HG02943 (cell line): ENCODE measurements around the gene TEX29.

Experiments
- ATAC-seq: cut with Tn5 transposase; IDR thresholded peaks from one replicate; pipeline ENCODE4 v1.9.1; 2021; ENCODE audit warnings: mild to moderate bottlenecking, low read depth, moderate library complexity; ENCODE audit not compliant: unreplicated experiment

TEX29 gene

GRCh38 chr13:111288276-111288675 is 32.2 kb upstream of the TEX29 start:
- ATAC-seq, result no peak

GRCh38 chr13:111289251-111289650 is 31.2 kb upstream of the TEX29 start:
- no peak for ATAC-seq

DNA sequence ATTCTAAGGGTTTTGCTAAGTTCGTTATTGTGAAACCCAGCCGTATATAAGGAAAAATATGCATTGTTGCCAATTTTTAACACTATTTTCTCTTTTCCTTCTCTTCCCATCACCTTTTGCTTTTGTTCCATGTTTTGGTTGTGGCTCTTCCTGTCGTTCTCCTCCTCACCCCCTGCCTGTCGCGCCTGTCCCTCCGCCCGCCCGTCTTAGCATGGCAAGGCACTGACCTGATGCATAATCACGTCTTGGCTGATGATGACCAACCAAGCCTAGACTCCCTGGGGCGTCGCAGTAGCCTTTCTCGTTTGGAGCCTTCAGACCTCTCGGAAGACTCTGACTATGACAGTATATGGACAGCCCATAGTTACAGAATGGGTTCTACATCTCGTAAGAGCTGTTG is 28.5 kb upstream of the TEX29 start:
- ATAC-seq, result no peak

DNA sequence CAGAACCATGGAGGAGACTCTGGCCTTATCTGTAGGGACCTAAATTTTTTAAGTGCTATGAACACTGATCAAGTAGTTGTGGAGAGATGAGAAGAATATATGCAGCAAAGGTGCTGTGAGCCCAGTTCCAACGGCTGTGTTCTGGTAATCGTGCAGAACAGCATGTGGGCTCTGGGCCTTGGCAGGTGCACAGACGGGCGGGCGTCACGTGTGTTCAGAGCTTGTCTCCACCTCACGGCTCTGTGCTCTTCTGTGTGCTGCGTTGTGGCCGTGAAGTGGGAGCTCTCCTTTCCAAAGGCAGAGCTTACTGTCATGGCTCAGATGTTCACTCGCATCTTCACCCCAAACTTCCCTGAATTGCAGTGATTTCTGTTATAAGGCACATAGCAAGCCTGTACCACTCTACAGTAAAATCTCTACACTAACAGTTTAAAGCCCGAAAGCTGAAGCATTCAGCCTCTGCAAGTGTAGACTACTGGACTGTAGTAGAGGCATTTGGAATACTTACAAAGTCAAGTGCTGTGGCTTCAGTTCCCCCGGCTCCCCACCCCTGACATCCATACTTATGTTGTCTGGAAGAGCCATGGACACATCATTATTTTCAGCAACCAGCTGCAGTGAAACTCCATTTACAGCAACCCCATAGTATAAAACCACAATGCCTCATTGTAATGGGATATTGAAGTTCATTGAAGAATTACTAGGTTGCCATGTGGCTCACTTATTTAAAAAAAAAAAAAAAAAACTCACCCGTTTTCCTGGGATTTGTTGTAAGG is 27.5 kb upstream of the TEX29 start:
- no peak for ATAC-seq

- ATAC-seq, result no peak
Observed at GRCh38 chr13:111295886-111296285, 24.6 kb upstream of the TEX29 start.

GRCh38 chr13:111296417-111296816 is 24.0 kb upstream of the TEX29 start:
- no peak for ATAC-seq

GRCh38 chr13:111298214-111298975 is 22.0 kb upstream of the TEX29 start:
- ATAC-seq, result no peak

DNA sequence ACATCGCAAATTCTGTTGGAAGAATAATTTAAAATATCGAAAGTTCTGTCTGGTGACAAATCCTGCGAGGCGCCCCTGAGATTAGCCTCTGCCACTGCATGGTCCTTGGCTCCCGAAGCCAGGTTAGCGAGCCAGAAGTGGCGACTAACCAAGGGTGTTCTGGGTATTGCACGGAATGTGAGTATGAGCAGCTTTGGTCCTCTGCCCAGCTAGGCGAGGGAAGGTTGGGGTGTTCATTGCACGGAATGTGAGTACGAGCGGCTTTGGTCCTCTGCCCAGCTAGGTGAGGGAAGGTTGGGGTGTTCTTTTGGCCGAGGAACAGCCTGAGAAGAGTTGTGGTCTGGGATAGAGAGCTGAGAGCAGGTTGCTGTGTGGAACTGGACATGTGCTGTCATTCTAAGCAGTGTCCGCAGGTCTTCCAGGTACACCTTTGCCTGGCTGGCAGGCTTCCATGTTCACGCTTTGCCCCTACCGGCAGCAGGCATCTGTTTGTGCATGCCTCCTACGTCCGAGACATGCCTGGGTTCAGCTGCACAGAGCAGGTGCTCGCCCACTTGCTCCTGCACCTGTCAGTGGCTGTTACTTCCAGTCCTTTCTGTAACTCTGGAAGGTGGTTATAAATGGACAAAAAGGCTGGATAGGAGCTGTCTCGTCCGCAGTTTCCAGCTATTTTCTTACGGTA is 18.3 kb upstream of the TEX29 start:
- no peak for ATAC-seq

GRCh38 chr13:111303559-111303958 is 16.9 kb upstream of the TEX29 start:
- no peak for ATAC-seq

GRCh38 chr13:111304041-111304544 is 16.3 kb upstream of the TEX29 start:
- ATAC-seq, result peak; percentile 98

GRCh38 chr13:111304603-111305289 is 15.7 kb upstream of the TEX29 start:
- peak; percentile 41 for ATAC-seq

DNA sequence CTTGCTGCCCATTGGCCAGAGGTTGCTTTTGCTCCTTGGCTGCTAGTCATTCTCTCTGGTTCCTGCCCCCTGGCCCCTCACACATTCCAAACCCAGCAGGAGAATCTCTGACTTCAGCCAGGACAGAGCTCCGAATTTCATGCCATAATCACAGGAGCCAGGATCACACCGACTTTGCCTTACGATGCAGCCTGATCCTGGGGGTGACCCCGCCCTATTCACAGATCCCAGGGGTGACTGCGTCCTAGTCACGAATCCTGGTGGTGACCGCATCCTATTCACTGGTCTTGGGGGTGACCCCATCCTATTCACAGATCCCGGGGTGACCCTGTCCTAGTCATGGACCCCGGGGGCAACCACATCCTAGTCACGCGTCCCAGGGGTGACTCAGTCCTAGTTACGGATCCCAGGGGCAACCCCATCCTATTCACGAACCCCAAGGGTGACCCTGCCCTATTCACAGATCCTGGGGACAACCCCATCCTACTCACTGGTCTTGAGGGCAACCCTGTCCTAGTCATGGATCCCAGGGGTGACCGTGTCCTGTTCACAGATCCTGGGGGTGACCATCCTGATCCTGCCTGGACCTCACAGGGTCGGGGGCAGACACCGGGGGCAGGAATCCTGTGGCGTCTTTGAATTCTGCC is 7.4 kb upstream of the TEX29 start:
- ATAC-seq, result no peak

- no peak for ATAC-seq
Observed at GRCh38 chr13:111313911-111314425, 6.5 kb upstream of the TEX29 start.

DNA sequence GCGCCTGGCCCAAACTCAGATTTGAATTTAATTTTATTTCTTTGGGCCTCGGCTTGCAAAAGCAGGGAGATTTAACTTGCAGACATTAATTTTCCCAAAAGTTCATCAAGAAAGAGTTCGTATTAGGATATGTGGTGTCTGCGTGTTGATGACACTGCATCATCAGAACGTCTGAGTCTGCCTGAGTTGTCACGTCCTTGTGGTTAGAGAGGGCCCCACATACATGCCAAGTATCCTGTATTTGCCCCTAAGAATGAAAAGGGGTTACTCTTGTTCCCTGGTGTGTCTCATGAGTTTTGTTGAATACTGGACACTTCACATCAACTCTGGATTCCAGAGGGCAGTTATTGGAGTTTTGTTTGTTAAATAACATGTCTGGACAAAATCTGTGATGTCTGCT is 5.6 kb upstream of the TEX29 start:
- ATAC-seq, result no peak

DNA sequence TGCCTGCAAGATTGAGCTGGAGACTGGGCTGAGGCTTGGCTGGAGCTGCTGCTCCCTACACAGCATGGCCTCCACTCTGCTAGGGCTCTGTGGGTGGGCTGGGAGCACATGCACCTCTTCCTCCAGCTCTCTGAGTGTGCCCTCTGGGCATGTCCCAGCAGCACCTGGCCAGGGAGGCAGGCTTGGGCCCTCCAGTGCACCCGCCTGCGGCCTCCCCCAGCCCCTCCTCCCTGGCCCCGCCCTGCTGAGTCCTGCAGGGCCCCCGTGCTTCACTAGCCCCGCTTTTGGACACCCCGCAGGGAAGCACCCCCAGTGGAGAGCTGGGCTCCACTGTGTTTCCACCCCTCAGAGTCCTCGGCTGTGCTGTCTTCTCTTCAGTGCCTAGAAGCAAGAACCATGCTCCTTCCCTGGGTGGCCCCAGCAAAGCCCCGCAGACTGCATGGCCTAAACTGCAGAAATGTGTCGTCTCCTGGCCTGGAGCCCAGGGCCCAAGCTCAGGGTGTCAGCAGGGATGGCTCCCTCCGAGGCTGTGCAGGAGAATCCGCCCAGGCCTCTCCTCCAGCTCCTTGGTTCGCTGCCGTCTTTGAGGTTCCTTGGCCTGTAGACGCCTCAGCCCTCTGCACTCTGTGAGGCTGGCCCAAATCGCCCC is 5.0 kb upstream of the TEX29 start:
- ATAC-seq, result no peak

DNA sequence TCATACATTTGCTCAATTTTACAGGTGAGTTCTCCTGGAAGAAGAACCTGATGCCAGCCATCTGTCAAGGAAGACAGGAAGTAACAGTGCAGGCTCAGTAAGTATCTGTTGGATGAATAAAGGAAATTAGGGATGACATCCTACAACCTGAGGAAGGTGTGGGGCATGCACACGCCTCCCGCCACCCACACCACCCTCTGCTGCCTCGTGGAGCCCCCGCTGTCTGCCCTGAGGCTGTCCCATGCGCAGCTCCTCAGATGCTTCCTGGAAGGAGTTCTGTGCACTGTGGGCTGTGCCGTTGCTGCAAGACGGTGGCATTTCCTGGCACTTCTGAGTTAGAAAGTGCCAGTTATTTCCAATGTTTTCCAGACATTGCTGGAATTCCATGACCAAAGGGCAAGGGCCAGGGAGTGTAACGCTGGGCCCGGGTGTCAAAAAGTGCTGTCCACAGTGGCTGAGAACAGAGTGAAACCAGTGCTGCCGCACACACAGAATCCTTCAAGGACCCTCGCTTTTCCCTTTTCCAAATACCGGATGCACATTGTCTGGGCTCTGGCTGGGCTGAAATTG is 4.2 kb upstream of the TEX29 start:
- no peak for ATAC-seq

- no peak for ATAC-seq
Observed at GRCh38 chr13:111317042-111317550, 3.3 kb upstream of the TEX29 start.

GRCh38 chr13:111317571-111318345 is 2.7 kb upstream of the TEX29 start:
- no peak for ATAC-seq
